Lower leg skin (tissue), 4 donors: ENCODE data around the gene SH3BP5. TPM values are rescaled to one million over a fixed set of nuclear protein-coding genes. Genes with fewer than 3 reads are reported as not detected.

Source experiments
- DNase-seq, 2 donors: peaks; one replicate each; pipeline ENCODE4 v3.0.0-alpha.2; 2019; ENCODE audit warnings: low spot score in 2 of 2
- H3K4me3 ChIP-seq: fragments of 200-600 bp; sonication (generic); 2 replicates; pipeline ENCODE4 v1.5.1; 2017; ENCODE audit warnings: mild to moderate bottlenecking, low read depth; ENCODE audit not compliant: poor library complexity, severe bottlenecking
- POLR2A ChIP-seq, 2 donors: fragments of 450-650 bp; IDR thresholded peaks; one replicate each; pipeline ENCODE4 v1.6.1; 2016 to 2017; ENCODE audit warnings: antibody characterized with exemption in 2 of 2, mild to moderate bottlenecking in 1 of 2, moderate library complexity in 1 of 2
- WGBS, 2 donors: methylation state at CpG; one replicate each; pipeline ENCODE4 v1.1.5; 2018; 5-methylcytosine and 5-hydroxymethylcytosine counted together
- intact Hi-C: fragments of 100-400 bp; cut with DNase I; formaldehyde crosslinking; loops from one replicate; pipeline ENCODE4 v1.15.0; 2023; ENCODE audit warnings: low total_unique reads
- total RNA-seq, 4 donors: library from RNA; depleted of rRNA; stranded (reverse); fragments of >200 nt; gene quantifications; one replicate each; pipeline ENCODE4 v1.1.0, GENCODE V29; 2016
- TF ChIP-seq, protein P1 (sequence below), 3 donors: fragments of 450-650 bp; IDR thresholded peaks; one replicate each; pipeline ENCODE4 v1.5.1; 2016; ENCODE audit warnings: antibody characterized with exemption in 3 of 3, mild to moderate bottlenecking in 3 of 3, moderate library complexity in 2 of 3

Gene SH3BP5
- total RNA-seq, 4 donors from 2014 or later, result 10.7 to 30.3 (median 18.5) TPM

GRCh38 chr3:15228147-15228546, 104.2 kb downstream of the SH3BP5 start:
- no peak overlapping the region for H3K4me3 ChIP-seq
- intact Hi-C loops, result no loop called here
- DNase-seq, result no peak
- TF ChIP-seq, protein P1, sequence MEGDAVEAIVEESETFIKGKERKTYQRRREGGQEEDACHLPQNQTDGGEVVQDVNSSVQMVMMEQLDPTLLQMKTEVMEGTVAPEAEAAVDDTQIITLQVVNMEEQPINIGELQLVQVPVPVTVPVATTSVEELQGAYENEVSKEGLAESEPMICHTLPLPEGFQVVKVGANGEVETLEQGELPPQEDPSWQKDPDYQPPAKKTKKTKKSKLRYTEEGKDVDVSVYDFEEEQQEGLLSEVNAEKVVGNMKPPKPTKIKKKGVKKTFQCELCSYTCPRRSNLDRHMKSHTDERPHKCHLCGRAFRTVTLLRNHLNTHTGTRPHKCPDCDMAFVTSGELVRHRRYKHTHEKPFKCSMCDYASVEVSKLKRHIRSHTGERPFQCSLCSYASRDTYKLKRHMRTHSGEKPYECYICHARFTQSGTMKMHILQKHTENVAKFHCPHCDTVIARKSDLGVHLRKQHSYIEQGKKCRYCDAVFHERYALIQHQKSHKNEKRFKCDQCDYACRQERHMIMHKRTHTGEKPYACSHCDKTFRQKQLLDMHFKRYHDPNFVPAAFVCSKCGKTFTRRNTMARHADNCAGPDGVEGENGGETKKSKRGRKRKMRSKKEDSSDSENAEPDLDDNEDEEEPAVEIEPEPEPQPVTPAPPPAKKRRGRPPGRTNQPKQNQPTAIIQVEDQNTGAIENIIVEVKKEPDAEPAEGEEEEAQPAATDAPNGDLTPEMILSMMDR (IDR thresholded peaks at IDR 0.05), result no peak
- no peak for TF ChIP-seq POLR2A (IDR thresholded peaks at IDR 0.05)
- WGBS, 2 donors, result 90 to 95% methylated on average over 1 of the region's 1 CpG

DNA sequence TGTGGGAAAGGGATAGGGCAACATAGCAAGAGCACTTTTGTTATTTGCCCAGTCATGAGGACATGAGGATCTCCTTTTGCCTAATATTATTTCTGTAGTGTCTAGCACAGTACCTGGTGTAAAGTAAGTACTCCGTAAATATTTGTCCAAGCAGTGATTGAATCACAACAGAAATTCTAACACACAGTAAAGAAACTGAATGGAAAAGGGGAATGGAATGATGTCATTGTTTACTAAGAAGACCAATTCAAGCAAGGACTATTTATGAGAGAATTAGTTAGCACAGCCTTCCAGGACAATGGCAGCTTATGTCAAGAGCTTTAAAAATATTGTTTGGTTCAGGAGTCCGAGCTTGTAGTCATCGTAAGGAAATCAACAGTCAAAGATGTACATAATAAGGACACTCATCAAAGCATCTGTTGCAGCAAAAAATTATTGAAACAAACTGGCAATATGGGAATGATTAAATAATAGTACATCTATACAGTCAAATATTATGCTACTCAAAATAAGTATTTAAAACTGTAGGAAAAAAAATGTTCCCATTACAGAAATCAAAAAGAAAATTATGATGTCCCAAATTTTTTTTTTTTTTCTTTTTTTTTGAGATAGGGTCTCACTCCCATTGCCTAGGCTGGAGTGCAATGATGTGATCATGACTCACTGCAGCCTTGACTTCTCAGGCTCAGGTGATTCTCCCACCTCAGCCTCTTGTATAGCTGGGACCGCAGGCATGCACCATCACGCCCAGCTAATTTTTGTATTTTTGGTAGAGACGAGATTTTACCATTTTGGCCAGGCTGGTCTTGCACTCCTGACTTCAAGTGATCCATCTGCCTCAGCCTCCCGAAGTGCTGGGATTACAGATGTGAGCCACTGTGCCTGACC, 108.5 kb downstream of the SH3BP5 start:
- intact Hi-C loops, result no loop called here
- 88 to 89% methylated on average over 7 of the region's 7 CpGs for WGBS, 2 donors
- no peak for DNase-seq
- H3K4me3 ChIP-seq, result no peak overlapping the region
- TF ChIP-seq, protein P1 (IDR thresholded peaks at IDR 0.05), result no peak
- no peak for TF ChIP-seq POLR2A (IDR thresholded peaks at IDR 0.05)

DNA sequence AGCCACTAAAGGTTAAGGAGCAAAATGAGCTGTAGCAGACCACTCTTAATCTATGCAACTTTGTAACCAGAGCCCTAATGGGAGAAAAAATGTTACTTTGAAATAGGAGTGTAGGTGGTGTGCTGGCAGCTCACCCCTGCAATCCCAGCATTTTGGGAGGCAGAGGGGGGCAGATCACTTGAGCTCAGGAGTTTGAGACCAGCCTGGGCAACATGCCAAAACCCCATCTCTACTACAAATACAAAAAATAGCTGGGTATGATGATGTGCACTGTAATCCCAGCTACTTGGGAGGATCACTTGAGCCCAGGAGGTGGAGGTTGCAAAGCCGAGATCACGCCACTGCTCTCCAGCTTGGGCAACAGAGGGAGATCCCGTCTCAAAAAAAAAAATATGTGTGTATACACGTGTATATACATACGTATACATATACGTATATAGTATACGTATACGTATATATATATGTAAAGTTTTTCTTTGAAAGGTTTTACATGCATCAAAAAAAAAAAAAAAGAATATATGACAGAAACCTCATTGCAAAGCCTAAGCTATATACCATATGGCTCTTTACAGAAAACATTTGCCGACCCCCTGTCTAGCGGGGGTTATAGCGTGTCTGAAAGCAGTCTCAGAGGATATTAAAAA, 110.7 kb downstream of the SH3BP5 start:
- TF ChIP-seq, protein P1 (IDR thresholded peaks at IDR 0.05), result no peak
- no peak for TF ChIP-seq POLR2A (IDR thresholded peaks at IDR 0.05)
- intact Hi-C loops, result no loop called here
- WGBS, 2 donors, result 92% methylated on average over 11 of the region's 11 CpGs
- DNase-seq, result no peak
- no peak overlapping the region for H3K4me3 ChIP-seq

DNA sequence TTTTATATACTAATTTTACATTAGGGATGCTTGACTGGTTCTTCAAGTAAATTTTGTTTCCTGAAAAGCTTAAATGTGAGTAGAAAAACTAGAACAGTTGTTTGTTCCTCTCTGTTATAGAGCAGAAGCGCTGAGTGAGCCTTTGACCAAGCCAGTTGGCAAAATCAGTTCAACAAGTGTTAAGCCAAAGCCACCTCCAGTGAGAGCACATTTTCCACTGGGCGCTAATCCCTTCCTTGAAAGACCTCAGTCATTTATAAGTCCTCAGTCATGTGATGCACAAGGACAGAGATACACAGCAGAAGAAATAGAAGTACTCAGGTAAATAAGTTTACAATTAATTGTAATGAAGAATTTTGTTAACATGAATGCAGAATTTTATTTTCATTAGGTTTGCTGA, 111.7 kb downstream of the SH3BP5 start:
- H3K4me3 ChIP-seq, result no peak overlapping the region
- TF ChIP-seq POLR2A (IDR thresholded peaks at IDR 0.05), result no peak
- TF ChIP-seq, protein P1 (IDR thresholded peaks at IDR 0.05), result no peak
- no peak for DNase-seq
- intact Hi-C loops, result no loop called here
- 83 to 93% methylated on average over 2 of the region's 2 CpGs for WGBS, 2 donors

- no peak for DNase-seq
- TF ChIP-seq, protein P1 (IDR thresholded peaks at IDR 0.05), result no peak
- TF ChIP-seq POLR2A (IDR thresholded peaks at IDR 0.05), result no peak
- no peak overlapping the region for H3K4me3 ChIP-seq
- intact Hi-C loops, result no loop called here
- 52 to 67% methylated on average over 8 of the region's 8 CpGs for WGBS, 2 donors
Measured at GRCh38 chr3:15220056-15220455, 112.3 kb downstream of the SH3BP5 start.
